ENCODE results near the gene NAGA. TPM values are rescaled to one million over a fixed set of nuclear protein-coding genes. Genes with fewer than 3 reads are reported as not detected.

NAGA gene
- total RNA-seq, 3 donors from 2014 or later (not counting 1 experiment from before 2014, with no cell fraction given) = 12.8 to 15.7 (median 14.2) TPM

DNA sequence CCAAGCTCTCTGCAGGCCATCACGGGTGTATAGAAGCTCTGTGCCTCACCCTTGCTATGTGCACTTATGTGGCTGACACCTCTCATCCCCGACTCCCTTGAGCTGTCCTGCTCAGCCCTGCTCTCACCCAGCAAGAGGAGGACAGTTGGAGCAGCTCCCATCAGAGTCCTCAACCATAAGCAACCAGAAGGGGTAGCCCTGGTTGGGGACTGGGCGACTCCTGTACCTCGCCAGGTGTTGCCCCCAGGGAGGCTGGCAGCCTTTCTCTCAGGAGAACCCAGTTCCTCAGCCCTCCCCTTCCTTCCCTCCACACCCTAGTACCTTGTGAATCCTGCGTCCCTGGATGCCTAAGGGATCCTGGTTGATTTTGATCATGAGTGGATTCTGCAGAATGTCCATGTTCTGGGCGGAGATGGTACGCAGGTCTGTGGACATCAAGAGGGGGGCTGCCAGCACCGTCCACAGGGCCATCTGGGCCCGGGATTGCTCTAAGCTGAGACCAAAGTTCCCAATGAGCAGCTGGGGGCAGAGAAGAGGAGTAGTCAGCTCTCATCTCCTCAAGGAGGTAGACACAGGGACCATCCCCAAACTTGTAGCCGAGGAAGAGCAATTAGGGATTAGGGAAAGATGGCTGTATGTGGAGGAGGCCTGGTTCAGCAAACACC is 8.0 kb downstream of the NAGA start:
- 99% methylated on average over 9 of the region's 10 CpGs for WGBS (ENCODE audit: insufficient coverage)
- TF ChIP-seq, protein P1, sequence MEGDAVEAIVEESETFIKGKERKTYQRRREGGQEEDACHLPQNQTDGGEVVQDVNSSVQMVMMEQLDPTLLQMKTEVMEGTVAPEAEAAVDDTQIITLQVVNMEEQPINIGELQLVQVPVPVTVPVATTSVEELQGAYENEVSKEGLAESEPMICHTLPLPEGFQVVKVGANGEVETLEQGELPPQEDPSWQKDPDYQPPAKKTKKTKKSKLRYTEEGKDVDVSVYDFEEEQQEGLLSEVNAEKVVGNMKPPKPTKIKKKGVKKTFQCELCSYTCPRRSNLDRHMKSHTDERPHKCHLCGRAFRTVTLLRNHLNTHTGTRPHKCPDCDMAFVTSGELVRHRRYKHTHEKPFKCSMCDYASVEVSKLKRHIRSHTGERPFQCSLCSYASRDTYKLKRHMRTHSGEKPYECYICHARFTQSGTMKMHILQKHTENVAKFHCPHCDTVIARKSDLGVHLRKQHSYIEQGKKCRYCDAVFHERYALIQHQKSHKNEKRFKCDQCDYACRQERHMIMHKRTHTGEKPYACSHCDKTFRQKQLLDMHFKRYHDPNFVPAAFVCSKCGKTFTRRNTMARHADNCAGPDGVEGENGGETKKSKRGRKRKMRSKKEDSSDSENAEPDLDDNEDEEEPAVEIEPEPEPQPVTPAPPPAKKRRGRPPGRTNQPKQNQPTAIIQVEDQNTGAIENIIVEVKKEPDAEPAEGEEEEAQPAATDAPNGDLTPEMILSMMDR (IDR thresholded peaks at IDR 0.05) = no peak
- no peak overlapping the region for H3K4me3 ChIP-seq (ENCODE audit: low read length)
- H3K27me3 ChIP-seq (ENCODE audit: control insufficient read depth, insufficient read depth, low read length) = no peaks in the 10 kb centered on the region
- Mint-ChIP-seq H3K4me1 (peaks cover 0 to 5% of the 10 kb centered on the region in 2 donors), H3K27me3 (ENCODE audit: low read depth in 2 of 2) (no peaks in the 10 kb centered on the region), H3K4me3 (no peak overlapping the region), H3K9me3 (no peaks in the 10 kb centered on the region), H3K27ac (no peak overlapping the region), H3K36me3 (peaks cover 7% of the 10 kb centered on the region)
- no peak overlapping the region for H3K27ac ChIP-seq (ENCODE audit: low read length)
- no peaks in the 10 kb centered on the region for H3K4me1 ChIP-seq (ENCODE audit: control insufficient read depth, insufficient read depth, low read length)
- no peak for DNase-seq
- H3K9me3 ChIP-seq (ENCODE audit: control insufficient read depth, insufficient read depth, low read length) = no peaks in the 10 kb centered on the region
- no peak for ATAC-seq
- peaks cover 33% of the 10 kb centered on the region for H3K36me3 ChIP-seq (ENCODE audit: control insufficient read depth, insufficient read depth, low read length)
- intact Hi-C loops (cut with micrococcal nuclease) = no loop called here

DNA sequence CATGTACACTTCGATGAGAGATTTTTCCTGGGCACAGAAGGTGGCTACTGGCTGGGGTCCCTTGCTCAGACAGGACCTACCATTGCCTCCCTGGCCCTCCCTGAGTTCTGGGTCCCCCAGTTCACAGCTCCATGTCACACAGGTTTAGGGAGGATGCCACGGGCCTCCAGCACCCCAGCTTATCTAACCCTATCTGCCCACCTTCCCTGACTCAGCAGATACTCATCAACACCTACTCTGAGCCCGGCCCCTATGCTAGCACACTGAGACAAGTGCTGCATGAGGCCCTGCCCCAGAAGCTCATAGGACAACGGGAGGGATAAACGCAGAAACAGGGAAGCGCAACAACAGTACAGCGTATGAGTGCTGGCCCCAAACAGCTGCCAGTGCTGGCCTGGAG is 9.6 kb downstream of the NAGA start:
- Histone ChIP-seq H3K9me3 (ENCODE audit: control insufficient read depth, insufficient read depth, low read length) (no peaks in the 10 kb centered on the region), H3K27ac (ENCODE audit: low read length) (no peak overlapping the region), H3K4me1 (ENCODE audit: control insufficient read depth, insufficient read depth, low read length) (no peaks in the 10 kb centered on the region), H3K27me3 (ENCODE audit: control insufficient read depth, insufficient read depth, low read length) (no peaks in the 10 kb centered on the region), H3K36me3 (ENCODE audit: control insufficient read depth, insufficient read depth, low read length) (peaks cover 33% of the 10 kb centered on the region), H3K4me3 (ENCODE audit: low read length) (no peak overlapping the region)
- H3K9me3 Mint-ChIP-seq = peaks cover 6 to 7% of the 10 kb centered on the region in 2 donors
- ATAC-seq (no peak), DNase-seq (no peak)
- intact Hi-C loops (cut with micrococcal nuclease) = no loop called here
- H3K27ac Mint-ChIP-seq = no peak overlapping the region
- 96% methylated on average over 7 of the region's 7 CpGs for WGBS (ENCODE audit: insufficient coverage)
- peaks cover 22% of the 10 kb centered on the region for H3K36me3 Mint-ChIP-seq
- TF ChIP-seq, protein P1 (IDR thresholded peaks at IDR 0.05) = no peak
- H3K4me1 Mint-ChIP-seq = no peaks in the 10 kb centered on the region
- no peak overlapping the region for H3K4me3 Mint-ChIP-seq
- H3K27me3 Mint-ChIP-seq (ENCODE audit: low read depth in 2 of 2) = no peaks in the 10 kb centered on the region

DNA sequence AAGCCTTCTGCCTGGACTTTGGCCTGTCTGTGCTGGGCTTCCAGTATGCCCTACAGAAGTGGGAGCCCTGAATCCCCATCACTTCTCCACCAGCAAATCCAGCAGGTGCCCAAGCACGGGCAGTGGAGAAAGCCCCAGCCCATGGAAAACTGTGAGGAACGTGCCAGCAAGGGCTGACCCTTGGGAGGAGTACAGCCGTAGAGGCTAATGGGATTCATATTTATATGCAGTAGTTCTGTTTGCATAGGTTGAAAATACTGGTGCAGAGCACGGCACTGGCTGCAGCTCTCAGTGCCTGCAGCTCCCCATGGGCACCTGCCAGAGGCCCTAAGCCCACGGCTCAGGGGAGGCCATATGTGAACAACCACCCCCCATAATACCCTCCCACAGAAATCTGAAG is 10.1 kb downstream of the NAGA start:
- Histone ChIP-seq H3K36me3 (ENCODE audit: control insufficient read depth, insufficient read depth, low read length) (peaks cover 30% of the 10 kb centered on the region), H3K27ac (ENCODE audit: low read length) (no peak overlapping the region), H3K4me3 (ENCODE audit: low read length) (no peak overlapping the region), H3K9me3 (ENCODE audit: control insufficient read depth, insufficient read depth, low read length) (no peaks in the 10 kb centered on the region), H3K4me1 (ENCODE audit: control insufficient read depth, insufficient read depth, low read length) (no peaks in the 10 kb centered on the region), H3K27me3 (ENCODE audit: control insufficient read depth, insufficient read depth, low read length) (no peaks in the 10 kb centered on the region)
- Mint-ChIP-seq H3K36me3 (peaks cover 22% of the 10 kb centered on the region), H3K27me3 (ENCODE audit: low read depth in 2 of 2) (no peaks in the 10 kb centered on the region), H3K9me3 (peaks cover 7 to 9% of the 10 kb centered on the region in 2 donors), H3K27ac (no peak overlapping the region), H3K4me3 (no peak overlapping the region), H3K4me1 (no peaks in the 10 kb centered on the region)
- ATAC-seq (no peak), DNase-seq (no peak)
- 99% methylated on average over 5 of the region's 5 CpGs for WGBS (ENCODE audit: insufficient coverage)
- intact Hi-C loops (cut with micrococcal nuclease) = no loop called here
- TF ChIP-seq, protein P1 (IDR thresholded peaks at IDR 0.05) = no peak
